Ascending aorta (tissue), 2 donors: ENCODE results near the gene ELL3. TPM values are rescaled to one million over a fixed set of nuclear protein-coding genes. Genes with fewer than 3 reads are reported as not detected.

Experiments
- DNase-seq, 2 donors: peaks; one replicate each; pipeline ENCODE4 v3.0.0-alpha.2; 2019; ENCODE audit warnings: low spot score in 2 of 2
- H3K27ac ChIP-seq, 2 donors: fragments of 200-600 bp; sonication (generic); one replicate each; pipeline ENCODE4 v1.5.1; 2016 to 2017; ENCODE audit warnings: mild to moderate bottlenecking in 1 of 2
- H3K27me3 ChIP-seq: fragments of 200-600 bp; sonication (generic); one replicate; pipeline ENCODE4 v1.5.1; 2017
- H3K36me3 ChIP-seq, 2 donors: fragments of 200-600 bp; sonication (generic); one replicate each; pipeline ENCODE4 v1.5.1; 2016
- H3K4me1 ChIP-seq, 2 donors: fragments of 200-600 bp; sonication (generic); one replicate each; pipeline ENCODE4 v1.5.1; 2016 to 2017; ENCODE audit warnings: mild to moderate bottlenecking in 1 of 2
- H3K4me3 ChIP-seq, 2 donors: fragments of 200-600 bp; sonication (generic); one replicate each; pipeline ENCODE4 v1.5.1; 2016 to 2017; ENCODE audit warnings: mild to moderate bottlenecking in 1 of 2
- H3K9me3 ChIP-seq, 2 donors: fragments of 200-600 bp; sonication (generic); one replicate each; pipeline ENCODE4 v1.5.1; 2016
- intact Hi-C: fragments of 100-400 bp; cut with DNase I; formaldehyde crosslinking; loops from one replicate; pipeline ENCODE4 v1.15.1; 2023
- total RNA-seq: library from RNA; depleted of rRNA; stranded (reverse); fragments of >200 nt; gene quantifications from one replicate; pipeline ENCODE4 v1.1.0, GENCODE V29; 2016
- TF ChIP-seq, protein P1 (sequence below), 3 experiments: fragments of 200-600 bp in 2 of 3; fragments of 450-650 bp in 1 of 3; sonication (generic) in 2 of 3; IDR thresholded peaks; one replicate each; pipeline ENCODE4 v1.5.1; 2016 to 2019; ENCODE audit warnings: antibody characterized with exemption in 3 of 3, mild to moderate bottlenecking in 1 of 3, moderate library complexity in 1 of 3

ELL3 gene
- total RNA-seq, 1 donor from 2014 or later, result 39.5 TPM

DNA sequence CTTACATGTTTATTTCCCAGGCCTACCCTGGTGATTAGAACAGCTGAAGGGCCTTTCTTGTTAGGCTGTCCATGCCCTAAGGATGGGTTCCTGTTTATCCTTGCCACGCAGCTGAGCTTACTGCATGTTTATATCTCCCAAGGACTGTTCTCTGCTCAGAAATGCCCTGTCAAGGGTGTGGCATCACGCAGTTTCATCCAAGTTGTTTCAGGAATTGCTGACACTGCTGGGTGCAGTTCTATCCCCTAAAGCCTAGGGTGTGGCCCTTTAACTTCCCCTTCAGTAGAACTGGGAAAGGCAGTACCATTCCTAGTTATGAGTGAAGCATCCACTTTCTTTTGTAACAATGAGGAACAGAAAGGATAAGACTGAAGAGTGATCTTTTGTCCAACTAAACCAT lies 5.0 kb downstream of the ELL3 start:
- intact Hi-C loops, result loop anchor here (10.0 kb wide), 2 partner anchors 53 to 257 kb away; partner anchors contain the start of genes MAP1A, MFAP1 and WDR76
- TF ChIP-seq, protein P1, sequence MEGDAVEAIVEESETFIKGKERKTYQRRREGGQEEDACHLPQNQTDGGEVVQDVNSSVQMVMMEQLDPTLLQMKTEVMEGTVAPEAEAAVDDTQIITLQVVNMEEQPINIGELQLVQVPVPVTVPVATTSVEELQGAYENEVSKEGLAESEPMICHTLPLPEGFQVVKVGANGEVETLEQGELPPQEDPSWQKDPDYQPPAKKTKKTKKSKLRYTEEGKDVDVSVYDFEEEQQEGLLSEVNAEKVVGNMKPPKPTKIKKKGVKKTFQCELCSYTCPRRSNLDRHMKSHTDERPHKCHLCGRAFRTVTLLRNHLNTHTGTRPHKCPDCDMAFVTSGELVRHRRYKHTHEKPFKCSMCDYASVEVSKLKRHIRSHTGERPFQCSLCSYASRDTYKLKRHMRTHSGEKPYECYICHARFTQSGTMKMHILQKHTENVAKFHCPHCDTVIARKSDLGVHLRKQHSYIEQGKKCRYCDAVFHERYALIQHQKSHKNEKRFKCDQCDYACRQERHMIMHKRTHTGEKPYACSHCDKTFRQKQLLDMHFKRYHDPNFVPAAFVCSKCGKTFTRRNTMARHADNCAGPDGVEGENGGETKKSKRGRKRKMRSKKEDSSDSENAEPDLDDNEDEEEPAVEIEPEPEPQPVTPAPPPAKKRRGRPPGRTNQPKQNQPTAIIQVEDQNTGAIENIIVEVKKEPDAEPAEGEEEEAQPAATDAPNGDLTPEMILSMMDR (IDR thresholded peaks at IDR 0.05), result no peak
- Histone ChIP-seq H3K9me3 (no peaks in the 10 kb centered on the region), H3K4me3 (no peak overlapping the region), H3K36me3 (peaks cover 50 to 73% of the 10 kb centered on the region in 2 donors), H3K4me1 (peaks cover 0 to 6% of the 10 kb centered on the region in 2 donors), H3K27ac (no peak overlapping the region), H3K27me3 (no peaks in the 10 kb centered on the region)
- no peak for DNase-seq

GRCh38 chr15:43769584-43770228 lies 7.1 kb downstream of the ELL3 start:
- no peaks in the 10 kb centered on the region for H3K4me1 ChIP-seq
- peak in 1 of 2 donors; percentile 75 for DNase-seq
- peak overlapping the region in 1 of 2 donors; percentile 39 for H3K27ac ChIP-seq
- intact Hi-C loops, result loop anchor here (10.0 kb wide), 2 partner anchors 55 to 255 kb away; partner anchors contain the start of genes MAP1A, MFAP1 and WDR76
- TF ChIP-seq, protein P1 (IDR thresholded peaks at IDR 0.05), result peak; percentile 43 to 85 (median 76)
- H3K27me3 ChIP-seq, result no peaks in the 10 kb centered on the region
- no peaks in the 10 kb centered on the region for H3K9me3 ChIP-seq
- H3K4me3 ChIP-seq, result no peak overlapping the region
- H3K36me3 ChIP-seq, result peaks cover 68 to 94% of the 10 kb centered on the region in 2 donors

- H3K36me3 ChIP-seq, result peaks cover 90 to 96% of the 10 kb centered on the region in 2 donors
- no peaks in the 10 kb centered on the region for H3K4me1 ChIP-seq
- H3K4me3 ChIP-seq, result no peak overlapping the region
- intact Hi-C loops, result no loop called here
- TF ChIP-seq, protein P1 (IDR thresholded peaks at IDR 0.05), result no peak
- H3K27ac ChIP-seq, result peak overlapping the region in 1 of 2 donors; percentile 11
- DNase-seq, result no peak
- no peaks in the 10 kb centered on the region for H3K9me3 ChIP-seq
- no peaks in the 10 kb centered on the region for H3K27me3 ChIP-seq
These were observed 12.8 kb downstream of the ELL3 start for GRCh38 chr15:43763819-43764446.

DNA sequence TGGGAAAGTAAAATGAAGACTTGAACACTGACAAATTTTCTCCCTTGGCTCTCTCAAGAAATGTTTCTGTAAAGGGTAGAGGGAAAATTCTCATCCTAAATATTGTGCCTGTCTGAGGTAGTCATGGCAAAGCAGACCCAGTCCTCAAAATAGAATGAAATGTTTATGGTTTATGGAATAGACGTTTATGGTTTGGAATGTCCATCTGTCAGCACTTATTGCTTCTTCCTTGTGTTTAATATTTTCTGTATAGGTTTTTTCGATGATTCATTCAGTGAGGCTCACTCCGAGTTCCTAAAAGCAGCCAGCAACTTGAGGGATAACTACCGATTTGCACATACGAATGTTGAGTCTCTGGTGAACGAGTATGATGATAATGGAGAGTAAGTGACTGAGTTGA lies 13.9 kb downstream of the ELL3 start:
- intact Hi-C loops, result no loop called here
- Histone ChIP-seq H3K27me3 (no peaks in the 10 kb centered on the region), H3K9me3 (no peaks in the 10 kb centered on the region), H3K4me3 (no peak overlapping the region), H3K27ac (no peak overlapping the region), H3K4me1 (no peaks in the 10 kb centered on the region), H3K36me3 (peaks cover 92 to 96% of the 10 kb centered on the region in 2 donors)
- TF ChIP-seq, protein P1 (IDR thresholded peaks at IDR 0.05), result no peak
- no peak for DNase-seq

DNA sequence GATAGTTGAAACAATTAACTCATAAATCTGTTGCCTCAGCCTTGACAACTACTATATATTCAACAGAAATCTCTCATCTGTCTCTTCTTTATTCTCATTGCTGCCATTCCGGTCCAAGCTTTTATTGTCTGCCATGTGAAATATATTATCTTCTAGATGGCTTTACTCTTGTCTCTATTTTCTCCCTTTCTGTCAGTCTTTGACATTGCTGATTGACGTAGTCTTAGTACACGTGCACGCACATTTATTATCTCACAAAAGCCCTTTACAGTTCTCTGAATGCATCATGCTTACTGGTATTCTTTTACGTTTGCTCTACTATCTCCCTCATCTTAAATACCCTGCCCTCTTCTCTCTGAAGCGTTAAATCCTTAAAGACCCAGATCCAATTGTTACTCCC lies 24.9 kb downstream of the ELL3 start:
- TF ChIP-seq, protein P1 (IDR thresholded peaks at IDR 0.05), result no peak
- Histone ChIP-seq H3K27me3 (no peaks in the 10 kb centered on the region), H3K27ac (no peak overlapping the region), H3K4me3 (no peak overlapping the region), H3K4me1 (peaks cover 3 to 14% of the 10 kb centered on the region in 2 donors), H3K9me3 (no peaks in the 10 kb centered on the region), H3K36me3 (peaks cover 23 to 40% of the 10 kb centered on the region in 2 donors)
- intact Hi-C loops, result no loop called here
- no peak for DNase-seq
